Activated T-cell treated with anti-CD3 and anti-CD28 coated beads for 48 hours (primary cell): ENCODE data around the gene UGT1A3.

Experiments
- DNase-seq: peaks from one replicate; pipeline ENCODE4 v3.0.0-alpha.2; 2020; ENCODE audit warnings: low read depth

UGT1A3 gene

DNA sequence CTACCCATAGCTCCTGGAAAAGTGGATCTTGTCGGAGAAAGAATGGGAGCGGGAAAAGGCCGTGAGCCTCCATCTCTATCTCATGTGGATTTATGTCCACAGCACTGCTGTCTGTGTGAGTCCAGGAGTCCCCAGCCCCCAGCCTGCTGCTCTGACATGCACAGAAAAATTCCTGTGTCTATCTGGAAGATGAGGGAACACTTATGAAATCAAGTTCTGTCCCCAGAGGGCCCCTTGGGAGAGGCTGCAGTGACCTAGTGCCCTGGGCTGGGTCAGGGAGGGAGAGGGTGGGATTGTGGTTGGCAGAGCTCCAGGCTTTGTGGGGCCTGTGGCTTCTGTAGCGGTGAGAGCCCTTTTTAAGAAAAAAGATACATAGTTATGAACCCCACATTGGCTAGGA lies 87.9 kb downstream of the UGT1A3 start:
- no peak for DNase-seq

DNA sequence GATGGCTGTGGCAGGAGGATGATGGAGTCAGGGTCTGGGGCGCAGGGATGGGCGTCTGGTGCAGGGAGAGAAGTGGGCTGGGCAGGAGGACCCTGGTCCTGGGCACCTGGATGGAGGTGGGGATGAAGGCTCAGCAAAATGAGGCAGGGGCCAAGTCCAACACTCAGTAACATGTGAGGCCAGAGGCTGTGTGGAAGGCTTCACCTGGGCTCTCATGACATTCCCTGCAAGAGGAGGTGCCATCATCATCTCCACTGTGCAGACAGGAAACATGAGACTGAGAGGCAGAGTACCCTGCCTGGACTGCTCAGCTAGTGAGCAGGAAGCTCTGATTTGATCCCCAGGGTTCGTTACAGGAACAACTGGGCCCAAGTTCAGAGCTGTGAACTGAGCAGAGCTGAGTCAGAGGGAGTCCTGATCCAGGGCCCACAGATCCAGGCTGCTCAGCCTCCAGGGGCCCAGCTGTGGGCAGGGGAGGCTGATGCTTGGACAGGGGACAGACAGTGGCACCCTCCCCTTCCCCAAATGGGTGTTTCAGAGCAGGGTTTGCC lies 88.6 kb downstream of the UGT1A3 start:
- no peak for DNase-seq

DNA sequence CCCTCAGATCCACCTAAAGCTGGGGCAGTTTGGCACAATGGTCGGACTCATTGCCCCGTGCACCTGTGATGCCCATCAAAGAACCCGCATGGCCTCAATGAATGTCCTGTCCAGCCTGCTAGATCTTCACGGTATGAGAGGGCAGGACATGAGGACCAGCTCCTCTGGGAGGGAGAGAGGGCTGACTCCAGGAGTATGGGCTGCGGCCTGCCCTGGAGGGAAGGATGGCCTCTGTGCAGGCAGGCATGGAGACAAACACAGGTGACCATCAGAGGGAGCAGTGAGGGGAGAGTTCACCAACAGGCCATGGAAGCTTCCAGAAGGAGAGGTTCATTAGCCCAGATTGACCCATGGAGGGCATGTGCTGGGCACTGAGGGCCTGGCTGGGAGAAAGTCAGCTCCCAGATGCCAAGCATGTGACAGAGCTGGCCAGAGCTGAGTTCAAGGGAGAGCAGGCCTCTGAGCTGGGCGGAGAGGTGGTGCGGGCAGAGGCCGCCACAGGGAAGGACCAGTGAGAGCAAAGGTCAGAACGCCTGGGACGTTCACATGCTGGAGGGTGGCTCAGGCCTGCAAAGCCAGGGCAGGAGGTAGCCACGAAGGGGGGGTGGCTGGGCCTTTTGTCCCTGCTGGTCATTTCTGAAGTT lies 89.3 kb downstream of the UGT1A3 start:
- DNase-seq = no peak

DNA sequence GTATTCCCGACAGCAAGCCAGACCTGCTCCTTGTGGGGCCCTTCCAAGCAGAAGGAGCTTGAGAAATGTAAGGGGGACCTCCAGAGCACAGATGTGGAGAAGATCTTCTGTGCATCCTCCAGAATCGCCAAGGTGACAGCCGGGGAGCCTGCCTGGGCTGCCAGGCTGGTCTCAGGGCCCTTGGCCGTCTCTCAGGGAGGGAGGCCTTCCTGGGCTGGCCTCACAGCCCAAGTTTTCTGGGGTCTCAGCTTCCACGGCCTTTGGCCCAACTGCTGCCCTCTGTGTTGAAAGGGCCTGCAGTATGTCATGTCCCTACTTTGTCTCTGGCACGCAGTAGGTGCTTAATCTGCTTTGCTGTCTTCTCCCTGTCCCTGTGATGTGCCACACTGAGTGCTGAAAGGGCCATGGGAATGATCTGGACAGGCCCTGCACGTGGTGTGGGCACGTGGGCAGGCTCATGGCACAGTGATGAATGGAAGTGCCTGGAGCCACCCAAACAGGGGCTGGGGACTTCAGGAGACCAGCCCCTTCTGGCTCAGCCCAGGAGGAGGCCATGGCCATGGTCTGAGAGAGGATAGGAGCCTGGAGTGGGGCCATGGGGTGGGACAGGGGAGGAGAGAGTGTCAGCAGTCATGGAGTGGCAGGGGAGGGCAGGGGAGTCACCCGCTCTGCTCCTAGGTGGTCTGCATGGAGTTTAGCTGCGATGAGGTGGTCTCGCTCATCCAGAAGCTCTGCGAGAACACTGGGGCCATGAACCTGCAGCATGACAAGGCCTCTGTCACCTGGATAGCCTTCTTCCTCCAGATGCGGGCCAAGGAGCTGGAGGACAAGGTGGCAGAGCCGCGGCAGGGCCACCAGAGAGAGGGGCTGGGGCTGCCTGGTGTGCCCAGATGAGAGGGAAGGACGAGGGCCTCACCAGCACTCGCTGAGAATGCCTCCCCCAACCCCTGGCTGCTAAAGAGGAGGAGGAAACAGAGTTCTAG lies 90.1 kb downstream of the UGT1A3 start:
- no peak for DNase-seq

DNA sequence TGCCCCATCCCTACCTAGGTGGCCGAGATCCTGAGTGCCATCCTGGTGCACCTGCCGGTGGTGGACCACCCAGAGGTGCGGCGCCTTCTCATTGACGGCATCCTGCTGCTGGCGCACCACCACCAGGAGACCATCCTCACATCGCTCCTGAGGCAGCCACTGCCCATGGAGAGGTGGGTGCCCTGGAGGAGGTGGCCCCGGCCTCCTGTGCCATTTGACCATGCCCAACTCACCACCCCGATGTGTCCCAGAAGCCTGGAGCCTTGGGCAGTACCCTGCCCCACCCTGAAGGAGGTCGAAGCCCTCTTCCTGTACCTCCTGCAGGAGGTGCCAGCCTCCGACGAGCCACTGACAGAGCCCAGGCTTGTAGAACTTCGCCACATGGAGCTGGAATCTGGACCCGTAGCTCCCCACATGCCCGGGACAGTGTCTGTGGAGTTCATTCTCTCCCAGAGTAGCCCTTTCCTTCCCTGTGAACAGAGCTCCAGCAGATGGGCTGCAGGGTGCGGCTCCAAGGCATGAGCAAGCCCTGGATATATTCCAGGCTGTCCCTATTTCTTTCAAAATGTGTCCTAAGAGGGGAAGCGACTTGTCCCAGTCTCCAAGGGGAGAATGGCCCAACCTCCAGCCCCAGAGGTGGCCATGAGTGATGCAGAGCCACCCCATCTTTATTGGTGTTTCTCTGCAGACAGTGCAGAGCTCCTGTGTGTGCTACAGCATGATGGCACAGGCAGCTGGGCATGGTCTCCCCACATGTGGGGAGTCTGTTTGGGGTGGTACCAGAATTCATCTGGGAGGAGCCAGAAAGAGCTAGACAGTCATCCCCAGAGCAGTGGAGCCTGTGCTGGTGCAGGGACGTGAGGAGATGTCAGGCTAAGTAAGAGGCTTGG lies 91.3 kb downstream of the UGT1A3 start:
- DNase-seq = no peak

DNA sequence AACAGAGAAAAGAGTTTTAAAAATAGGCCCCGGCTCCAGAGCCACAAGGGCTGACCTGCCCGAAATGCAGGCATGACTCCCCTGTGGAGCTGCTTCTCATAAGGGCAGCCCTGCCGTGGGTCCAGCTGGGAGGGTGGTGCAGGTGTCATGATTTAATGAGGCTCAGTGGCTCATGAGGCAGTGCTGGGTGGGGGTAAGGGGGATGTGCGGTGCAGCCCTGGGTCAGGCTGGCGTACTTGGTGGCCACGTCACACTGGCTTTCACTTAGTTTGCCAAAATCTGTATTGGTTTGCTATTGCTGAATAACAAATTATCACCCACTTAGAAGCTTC lies 91.9 kb downstream of the UGT1A3 start:
- DNase-seq = no peak

DNA sequence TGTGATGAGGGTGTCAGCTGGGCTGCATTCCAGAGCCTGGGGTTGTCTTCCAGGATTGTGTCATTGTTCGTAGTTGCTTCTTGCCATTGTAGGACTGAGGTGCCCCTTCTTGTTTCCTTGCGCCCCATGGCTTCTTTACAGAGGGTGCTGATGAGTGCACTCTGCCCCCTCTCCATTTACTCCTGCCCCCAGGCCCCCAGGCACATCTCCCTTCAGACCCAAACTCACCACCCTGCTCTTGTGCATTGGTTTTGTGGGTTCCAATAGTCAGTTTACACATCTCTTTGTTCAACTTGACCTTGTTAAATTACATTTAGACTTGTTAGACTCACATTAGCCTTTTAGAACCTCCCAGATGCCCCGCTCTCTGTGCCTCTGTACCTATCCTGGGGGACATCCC lies 92.4 kb downstream of the UGT1A3 start:
- no peak for DNase-seq

DNA sequence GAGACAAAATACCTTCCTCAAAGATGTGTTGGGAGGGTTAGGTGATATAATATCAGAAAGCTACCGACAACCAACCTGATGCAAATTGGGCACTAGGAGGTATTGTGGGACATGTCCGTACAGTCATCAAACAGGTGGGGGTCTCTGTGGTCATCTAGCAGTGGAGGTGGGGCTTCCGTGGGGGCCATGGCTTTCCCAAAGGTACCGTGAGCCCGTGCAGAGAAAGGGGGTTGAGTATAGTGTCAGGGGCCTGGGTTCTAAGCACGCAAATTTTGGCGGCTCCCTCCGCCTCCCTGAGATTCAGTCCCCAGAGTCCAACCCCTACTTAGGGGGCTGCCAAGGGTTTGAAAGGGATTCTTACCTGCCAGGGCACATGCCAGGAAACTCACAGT lies 92.9 kb downstream of the UGT1A3 start:
- DNase-seq = no peak

DNA sequence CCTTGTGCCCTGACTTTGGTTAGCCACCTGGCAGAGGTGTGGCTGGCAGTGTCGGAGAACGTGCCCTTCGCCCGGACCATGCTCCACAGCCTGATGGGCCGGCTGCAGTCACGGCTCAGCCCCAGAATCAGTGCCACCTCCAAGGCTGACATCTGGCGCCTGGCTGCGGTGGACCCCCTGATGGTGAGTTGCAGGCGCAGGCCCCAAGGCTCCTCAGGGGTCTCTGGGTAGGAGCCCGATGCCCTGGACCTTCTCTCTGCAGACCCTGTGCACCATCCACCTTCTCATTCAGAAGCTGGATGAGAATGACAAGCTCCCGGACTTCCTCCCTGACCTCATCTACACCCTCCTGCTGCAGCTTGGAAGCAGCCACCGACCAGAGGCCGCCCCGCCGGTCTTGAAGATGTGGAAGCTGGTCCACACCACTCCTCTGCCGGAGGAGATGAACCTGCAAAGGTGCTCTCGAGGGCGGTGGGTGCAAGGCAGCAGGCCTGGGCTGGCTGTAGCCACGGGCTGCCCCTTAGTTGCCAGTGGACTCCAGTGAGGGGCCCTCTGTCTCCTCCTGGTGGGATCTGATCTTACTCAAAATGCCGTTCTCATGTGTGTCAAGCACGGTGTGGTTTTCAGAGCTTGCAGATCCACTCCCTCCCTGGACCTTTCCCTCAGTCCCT lies 93.4 kb downstream of the UGT1A3 start:
- no peak for DNase-seq
